HG02943 (cell line): ENCODE results near the gene COG2.

Experiments
- ATAC-seq: cut with Tn5 transposase; IDR thresholded peaks from one replicate; pipeline ENCODE4 v1.9.1; 2021; ENCODE audit warnings: mild to moderate bottlenecking, low read depth, moderate library complexity; ENCODE audit not compliant: unreplicated experiment

The COG2 gene

GRCh38 chr1:230668227-230668626 lies 25.9 kb downstream of the COG2 start:
- ATAC-seq: no peak

DNA sequence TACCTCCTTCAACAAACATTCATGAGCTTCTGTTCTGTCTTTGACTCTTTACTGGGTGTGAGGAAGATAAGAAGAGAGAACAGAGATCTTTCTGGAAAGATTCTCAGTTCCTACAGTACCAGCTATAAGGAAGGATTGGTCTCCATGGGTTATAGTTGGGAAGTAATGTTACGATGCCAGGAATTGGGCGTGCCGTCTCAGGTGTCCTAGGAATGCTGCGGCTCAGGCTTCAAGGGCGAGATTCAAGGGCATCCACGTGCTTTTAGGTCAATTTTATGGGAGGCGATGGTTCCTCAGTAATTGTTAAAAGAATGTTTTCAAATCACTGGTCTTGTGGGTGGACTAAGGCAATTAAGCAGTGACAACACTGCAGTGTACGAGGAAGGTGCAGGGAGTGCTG lies 27.3 kb downstream of the COG2 start:
- ATAC-seq: no peak

GRCh38 chr1:230674581-230674980 lies 32.3 kb downstream of the COG2 start:
- no peak for ATAC-seq

GRCh38 chr1:230677200-230677599 lies 34.9 kb downstream of the COG2 start:
- ATAC-seq: no peak

GRCh38 chr1:230679192-230679591 lies 36.9 kb downstream of the COG2 start:
- ATAC-seq: no peak

- ATAC-seq: no peak
These were observed 37.5 kb downstream of the COG2 start for GRCh38 chr1:230679825-230680224.

- ATAC-seq: no peak
These were observed 38.2 kb downstream of the COG2 start for GRCh38 chr1:230680300-230681025.

GRCh38 chr1:230681599-230681998 lies 39.3 kb downstream of the COG2 start:
- ATAC-seq: no peak

- no peak for ATAC-seq
These were observed 40.0 kb downstream of the COG2 start for GRCh38 chr1:230682274-230682673.

- no peak for ATAC-seq
These were observed 40.8 kb downstream of the COG2 start for GRCh38 chr1:230682882-230683610.

- no peak for ATAC-seq
These were observed 41.9 kb downstream of the COG2 start for GRCh38 chr1:230684146-230684545.

DNA sequence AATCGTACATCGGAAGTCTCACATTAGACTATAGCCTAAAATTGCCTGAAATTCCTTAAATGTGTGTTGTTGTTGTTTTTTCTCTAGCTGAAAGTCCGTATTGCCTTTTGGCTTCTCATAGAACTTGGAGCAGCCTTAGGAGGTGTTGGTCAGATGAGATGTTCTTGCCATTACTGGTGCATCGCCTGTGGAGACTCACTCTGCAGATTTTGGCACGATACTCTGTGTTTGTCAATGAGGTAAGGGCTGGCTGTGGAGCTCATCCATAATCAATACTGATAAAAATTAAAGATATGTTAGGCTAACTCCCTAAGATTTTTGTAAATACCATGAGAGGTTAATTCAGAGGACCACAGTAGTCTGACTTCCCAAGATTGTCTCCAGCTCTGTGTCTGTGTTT lies 42.7 kb downstream of the COG2 start:
- no peak for ATAC-seq

DNA sequence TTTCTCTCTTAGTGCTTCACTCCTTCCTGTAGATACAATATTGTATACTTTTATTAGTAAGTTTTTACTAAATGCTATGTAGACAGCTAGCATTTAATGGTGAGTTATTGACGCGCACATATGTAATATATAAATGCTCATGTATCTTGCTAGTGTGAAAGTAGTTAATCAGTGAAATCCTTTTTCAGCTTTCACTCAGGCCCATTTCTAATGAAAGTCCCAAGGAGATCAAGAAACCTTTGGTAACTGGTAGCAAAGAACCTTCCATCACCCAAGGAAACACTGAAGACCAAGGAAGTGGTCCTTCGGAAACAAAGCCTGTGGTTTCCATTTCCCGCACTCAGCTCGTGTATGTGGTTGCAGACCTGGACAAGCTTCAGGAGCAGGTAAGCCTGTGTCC lies 44.5 kb downstream of the COG2 start:
- no peak for ATAC-seq

DNA sequence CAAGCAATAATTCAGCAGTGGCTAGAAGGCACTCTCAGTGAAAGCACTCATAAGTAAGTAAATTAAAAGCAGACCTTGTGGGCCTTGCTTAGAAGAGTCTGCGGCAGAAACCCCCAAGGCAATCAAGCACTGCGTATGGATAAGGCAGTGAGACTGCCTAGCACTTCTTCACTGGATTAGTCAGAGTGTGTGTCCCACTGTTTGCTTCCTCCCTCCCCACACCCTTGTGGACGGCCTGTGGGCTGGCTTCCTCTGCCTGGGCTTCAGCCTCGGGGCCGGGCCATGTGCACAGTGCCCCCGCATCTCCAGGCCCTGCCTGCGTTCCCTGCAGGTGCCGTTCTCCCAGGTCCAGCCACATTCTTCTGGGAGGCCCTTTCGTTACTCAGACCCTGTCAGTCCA lies 47.8 kb downstream of the COG2 start:
- ATAC-seq: no peak

DNA sequence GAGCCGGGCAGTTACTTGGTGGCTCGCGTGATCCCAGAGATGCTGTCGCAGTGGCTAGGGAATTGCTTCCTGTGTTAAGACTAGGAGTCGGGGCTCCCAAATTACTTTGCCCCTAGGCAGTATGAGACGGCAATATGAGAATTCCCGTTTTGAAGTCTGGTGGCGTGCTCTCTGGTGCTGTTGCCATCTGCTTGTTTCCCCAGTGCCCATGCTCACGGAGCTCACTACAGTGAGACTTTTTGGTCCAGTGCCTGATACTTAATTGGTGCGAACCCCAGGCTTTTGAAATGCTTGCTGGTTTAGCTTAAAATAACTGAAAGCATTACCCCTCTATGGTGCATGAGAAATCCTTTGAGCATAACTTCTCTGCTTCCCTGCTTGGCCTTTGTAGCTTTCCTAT lies 49.3 kb downstream of the COG2 start:
- no peak for ATAC-seq

DNA sequence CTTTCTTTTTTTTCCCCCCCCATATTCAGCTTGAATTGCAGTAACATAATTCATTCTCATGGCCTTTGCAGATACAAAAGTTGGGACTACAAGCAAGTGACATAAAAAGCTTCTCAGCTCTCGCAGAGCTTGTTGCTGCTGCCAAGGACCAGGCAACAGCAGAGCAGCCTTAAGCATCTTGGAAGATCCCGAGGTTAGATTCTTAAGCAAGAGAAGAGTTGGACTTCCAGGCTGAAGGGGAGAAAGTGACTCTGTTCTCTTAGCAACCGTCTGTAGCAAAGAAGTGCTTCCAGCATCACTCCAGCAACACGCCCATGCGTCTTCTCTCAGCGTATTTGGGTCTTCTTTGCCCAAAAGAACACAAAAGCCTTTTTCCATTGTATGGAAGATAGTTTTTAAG lies 50.9 kb downstream of the COG2 start:
- ATAC-seq: no peak

GRCh38 chr1:230693777-230694176 lies 51.5 kb downstream of the COG2 start:
- no peak for ATAC-seq

GRCh38 chr1:230694464-230694863 lies 52.2 kb downstream of the COG2 start:
- no peak for ATAC-seq

DNA sequence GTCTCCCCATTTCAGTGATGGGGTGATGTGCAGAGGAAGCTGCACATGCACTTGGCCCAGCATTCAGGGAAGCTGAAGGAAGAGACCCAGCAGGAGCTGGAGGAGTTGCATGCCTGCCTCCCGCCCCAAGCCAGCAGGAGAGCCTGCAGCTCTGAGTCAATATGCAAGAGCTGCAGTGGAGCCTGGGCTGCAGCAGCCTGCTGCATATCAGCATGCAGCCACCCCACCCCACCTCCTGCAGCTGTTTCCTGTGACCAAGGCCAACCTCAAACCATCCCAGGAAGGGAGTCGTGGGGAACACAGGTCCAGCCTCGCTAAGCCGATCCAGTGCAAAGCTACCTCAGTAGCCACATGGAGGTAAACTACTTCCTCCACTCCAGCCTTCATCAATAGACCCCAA lies 52.7 kb downstream of the COG2 start:
- ATAC-seq: no peak

DNA sequence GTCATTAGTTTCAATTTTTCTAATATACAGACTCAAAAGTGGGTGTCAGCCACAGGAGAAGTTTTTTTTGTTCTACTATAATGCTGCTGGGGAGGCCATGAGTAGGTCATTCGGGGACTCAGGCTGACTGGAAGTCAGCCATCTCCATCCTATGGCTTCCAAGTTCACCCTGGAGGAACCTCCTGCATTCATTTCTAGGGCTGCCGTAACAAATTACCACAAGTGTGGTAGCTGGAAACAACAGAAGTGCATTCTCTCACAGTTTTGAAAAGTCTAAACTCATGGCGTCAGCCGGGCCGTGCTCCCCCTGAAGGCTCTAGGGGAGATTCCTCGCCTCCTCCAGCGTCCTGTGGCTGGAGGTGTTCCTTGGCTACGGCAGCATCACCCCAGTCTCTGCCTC lies 53.9 kb downstream of the COG2 start:
- no peak for ATAC-seq

DNA sequence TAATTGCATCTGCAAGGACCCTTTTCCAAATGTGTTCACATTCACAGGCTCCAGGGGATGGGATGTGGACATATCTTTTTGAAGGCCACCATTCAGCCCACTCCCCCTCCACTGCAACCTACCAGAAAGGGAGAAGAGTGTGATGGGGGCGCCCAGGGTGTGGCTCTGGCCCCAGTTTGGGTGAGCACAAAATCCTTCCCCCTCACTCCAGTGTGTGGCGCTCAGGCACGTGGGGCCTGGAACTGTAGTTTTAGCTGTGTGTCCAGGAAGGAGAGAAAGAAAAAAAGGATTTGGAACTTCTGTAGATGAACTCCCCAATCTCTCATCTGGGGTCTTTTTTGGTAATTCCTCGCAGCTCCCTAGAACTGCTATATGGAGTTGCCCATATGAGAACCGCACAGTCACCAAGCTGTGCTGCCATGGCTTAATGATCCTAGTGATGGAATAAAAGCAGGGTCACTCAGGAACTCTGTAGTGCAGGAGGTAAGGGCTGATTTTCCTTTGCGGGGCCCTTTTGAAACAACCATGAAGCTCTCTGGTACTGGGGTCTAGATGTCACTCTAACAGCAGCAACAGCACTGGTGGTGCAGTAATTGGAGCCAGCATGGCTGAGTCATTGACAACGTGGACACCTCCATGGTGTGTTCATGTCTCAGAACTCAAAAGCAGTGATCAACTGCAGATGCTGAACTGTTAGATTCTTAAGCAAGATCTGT lies 54.6 kb downstream of the COG2 start:
- no peak for ATAC-seq

GRCh38 chr1:230698130-230698529 lies 55.8 kb downstream of the COG2 start:
- ATAC-seq: no peak
